BJ (cell line): ENCODE measurements around the gene GCK. TPM values are rescaled to one million over a fixed set of nuclear protein-coding genes. Genes with fewer than 3 reads are reported as not detected.

Source experiments
- CTCF ChIA-PET: fragments of 350-600 bp; formaldehyde crosslinking; extraction: SDS; loops from one replicate; lab custom pipeline; 2021; ENCODE audit warnings: antibody characterized with exemption, inconsistent platforms; lab: Yijun Ruan, JAX
- POLR2A ChIA-PET: fragments of 300-600 bp; sonication (Branson Sonifier 250); formaldehyde crosslinking; extraction: SDS; loops from one replicate; lab custom pipeline; 2021; ENCODE audit warnings: antibody characterized with exemption; lab: Charles Lee
- DNase-seq: peaks from one replicate; pipeline ENCODE4 v3.0.0-alpha.2; 2011; ENCODE audit warnings: low read depth
- H3K27me3 ChIP-seq: 2 replicates; pipeline ENCODE4 v1.6.0; 2011; ENCODE audit warnings: low read length; ENCODE audit not compliant: control insufficient read depth, insufficient read depth
- H3K36me3 ChIP-seq: 2 replicates; pipeline ENCODE4 v1.5.1; 2011; ENCODE audit warnings: low read length; ENCODE audit not compliant: control insufficient read depth, insufficient read depth
- H3K4me3 ChIP-seq: 2 replicates; pipeline ENCODE4 v1.5.1; 2011; ENCODE audit warnings: low read depth, mild to moderate bottlenecking, control low read depth, low read length
- polyA minus RNA-seq: library from RNA; depleted of rRNA, polyadenylated mRNA; stranded (reverse); fragments of >200 nt; gene quantifications from 2 replicates; pipeline ENCODE4 v1.2.3, GENCODE V29; 2011; rRNA and poly(A)+ RNA removed
- polyA plus RNA-seq: library from polyadenylated mRNA; depleted of rRNA; stranded (reverse); fragments of >200 nt; gene quantifications from 2 replicates; pipeline ENCODE4 v1.2.3, GENCODE V29; 2011; rRNA removed
- TF ChIP-seq, protein P1 (sequence below): IDR thresholded peaks from 2 replicates; pipeline ENCODE4 v1.5.1; 2011; ENCODE audit warnings: low read depth, mild to moderate bottlenecking, control low read depth, inconsistent platforms, low read length, moderate library complexity; ENCODE audit not compliant: insufficient read depth

The GCK gene
- 0.22 and 0.40 TPM in 2 replicates for polyA plus RNA-seq
- polyA minus RNA-seq = 0.19 TPM in 1 of 2 replicates, not detected in the other

GRCh38 chr7:44189286-44189992, at the start of gene GCK:
Gene GCK (minus strand): TSS chr7:44189439. CDS start chr7:44188953, 486 bp downstream.
- no peak within 1 kb of the TSS for H3K4me3 ChIP-seq
- TF ChIP-seq, protein P1, sequence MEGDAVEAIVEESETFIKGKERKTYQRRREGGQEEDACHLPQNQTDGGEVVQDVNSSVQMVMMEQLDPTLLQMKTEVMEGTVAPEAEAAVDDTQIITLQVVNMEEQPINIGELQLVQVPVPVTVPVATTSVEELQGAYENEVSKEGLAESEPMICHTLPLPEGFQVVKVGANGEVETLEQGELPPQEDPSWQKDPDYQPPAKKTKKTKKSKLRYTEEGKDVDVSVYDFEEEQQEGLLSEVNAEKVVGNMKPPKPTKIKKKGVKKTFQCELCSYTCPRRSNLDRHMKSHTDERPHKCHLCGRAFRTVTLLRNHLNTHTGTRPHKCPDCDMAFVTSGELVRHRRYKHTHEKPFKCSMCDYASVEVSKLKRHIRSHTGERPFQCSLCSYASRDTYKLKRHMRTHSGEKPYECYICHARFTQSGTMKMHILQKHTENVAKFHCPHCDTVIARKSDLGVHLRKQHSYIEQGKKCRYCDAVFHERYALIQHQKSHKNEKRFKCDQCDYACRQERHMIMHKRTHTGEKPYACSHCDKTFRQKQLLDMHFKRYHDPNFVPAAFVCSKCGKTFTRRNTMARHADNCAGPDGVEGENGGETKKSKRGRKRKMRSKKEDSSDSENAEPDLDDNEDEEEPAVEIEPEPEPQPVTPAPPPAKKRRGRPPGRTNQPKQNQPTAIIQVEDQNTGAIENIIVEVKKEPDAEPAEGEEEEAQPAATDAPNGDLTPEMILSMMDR = no peak
- ChIA-PET CTCF (interaction anchor here (0.7 to 2.0 kb wide), 2 partner anchors 16 to 117 kb away, joined by 3 to 6 read pairs; no protein-coding TSS in a partner anchor), POLR2A (interaction anchor here (0.6 kb wide), 1 partner anchor 151 kb away, joined by 4 read pairs; no protein-coding TSS in a partner anchor)
- H3K36me3 ChIP-seq = no peaks in the 10 kb centered on the region
- H3K27me3 ChIP-seq = no peaks in the 10 kb centered on the region
- no peak for DNase-seq

GRCh38 chr7:44238116-44238695, 49.0 kb upstream of the GCK start:
- no peak overlapping the region for H3K4me3 ChIP-seq
- TF ChIP-seq, protein P1 = no peak
- ChIA-PET CTCF (interaction anchor here (0.6 to 2.2 kb wide), 3 partner anchors 13 to 327 kb away, joined by 3 to 9 read pairs (median 3); no protein-coding TSS in a partner anchor), POLR2A (no interaction called here)
- no peaks in the 10 kb centered on the region for H3K27me3 ChIP-seq
- no peak for DNase-seq
- H3K36me3 ChIP-seq = no peaks in the 10 kb centered on the region

- H3K27me3 ChIP-seq = no peaks in the 10 kb centered on the region
- no peak for DNase-seq
- no peak overlapping the region for H3K4me3 ChIP-seq
- ChIA-PET CTCF (interaction anchor here (1.2 to 2.2 kb wide), 2 partner anchors 13 to 327 kb away, joined by 3 to 9 read pairs; no protein-coding TSS in a partner anchor), POLR2A (no interaction called here)
- TF ChIP-seq, protein P1 = no peak
- no peaks in the 10 kb centered on the region for H3K36me3 ChIP-seq
Measured at GRCh38 chr7:44237696-44238095, 48.5 kb upstream of the GCK start.

GRCh38 chr7:44236333-44236728, 47.1 kb upstream of the GCK start:
- Histone ChIP-seq H3K27me3 (no peaks in the 10 kb centered on the region), H3K4me3 (no peak overlapping the region), H3K36me3 (no peaks in the 10 kb centered on the region)
- ChIA-PET POLR2A (no interaction called here), CTCF (interaction anchor here (1.2 to 2.2 kb wide), 2 partner anchors 239 to 329 kb away, joined by 3 to 9 read pairs; no protein-coding TSS in a partner anchor)
- TF ChIP-seq, protein P1 = no peak
- no peak for DNase-seq
